Activated naive CD4-positive, alpha-beta T cell treated with anti-CD3 and anti-CD28 coated beads for 36 hours (primary cell): ENCODE results near the gene CFAP299. TPM values are rescaled to one million over a fixed set of nuclear protein-coding genes. Genes with fewer than 3 reads are reported as not detected.

ENCODE experiments used
- CTCF ChIA-PET: fragments of 350-600 bp; sonication (Branson Sonifier 250); formaldehyde crosslinking; loops from one replicate; lab custom pipeline; 2021; ENCODE audit warnings: antibody characterized with exemption; lab: Charles Lee
- DNase-seq: peaks from one replicate; pipeline ENCODE4 v3.0.0-alpha.2; 2020
- H3K27ac Mint-ChIP-seq: one replicate; pipeline ENCODE4 v1.8.0; 2021; ENCODE audit warnings: mild to moderate bottlenecking, mixed read lengths
- H3K27me3 Mint-ChIP-seq: one replicate; pipeline ENCODE4 v1.8.0; 2021; ENCODE audit warnings: low read depth, mixed read lengths
- H3K36me3 Mint-ChIP-seq: one replicate; pipeline ENCODE4 v1.8.0; 2021; ENCODE audit warnings: low read depth, mixed read lengths
- H3K4me1 Mint-ChIP-seq: one replicate; pipeline ENCODE4 v1.8.0; 2021; ENCODE audit warnings: low read depth, mixed read lengths
- H3K4me3 Mint-ChIP-seq: one replicate; pipeline ENCODE4 v1.8.0; 2021; ENCODE audit warnings: mild to moderate bottlenecking, moderate library complexity, mixed read lengths
- H3K9me3 Mint-ChIP-seq: one replicate; pipeline ENCODE4 v1.8.0; 2021; ENCODE audit warnings: mixed read lengths
- intact Hi-C: fragments of 100-400 bp; cut with micrococcal nuclease; formaldehyde crosslinking; loops from one replicate; pipeline ENCODE4 v1.15.1; 2023
- total RNA-seq, 2 experiments: library from RNA; stranded (reverse); gene quantifications; one replicate each; pipeline ENCODE4 v1.2.3, GENCODE V29; 2021

The CFAP299 gene
- total RNA-seq, 2 experiments from 2014 or later = not detected

GRCh38 chr4:80839792-80840191, 504.3 kb downstream of the CFAP299 start:
- H3K27ac Mint-ChIP-seq = no peak overlapping the region
- no peaks in the 10 kb centered on the region for H3K36me3 Mint-ChIP-seq
- H3K27me3 Mint-ChIP-seq = no peaks in the 10 kb centered on the region
- H3K4me1 Mint-ChIP-seq = peaks cover 15% of the 10 kb centered on the region
- intact Hi-C loops = no loop called here
- H3K4me3 Mint-ChIP-seq = no peak overlapping the region
- H3K9me3 Mint-ChIP-seq = peaks cover 9% of the 10 kb centered on the region
- CTCF ChIA-PET = no interaction called here
- DNase-seq = no peak

- intact Hi-C loops = no loop called here
- H3K36me3 Mint-ChIP-seq = peaks cover 1% of the 10 kb centered on the region
- H3K4me1 Mint-ChIP-seq = peaks cover 15% of the 10 kb centered on the region
- H3K4me3 Mint-ChIP-seq = no peak overlapping the region
- no peak overlapping the region for H3K27ac Mint-ChIP-seq
- H3K9me3 Mint-ChIP-seq = peaks cover 11% of the 10 kb centered on the region
- no peaks in the 10 kb centered on the region for H3K27me3 Mint-ChIP-seq
- CTCF ChIA-PET = no interaction called here
- DNase-seq = no peak
These were observed 504.9 kb downstream of the CFAP299 start for GRCh38 chr4:80840396-80840795.

GRCh38 chr4:80841587-80842281, 506.2 kb downstream of the CFAP299 start:
- Mint-ChIP-seq H3K4me3 (no peak overlapping the region), H3K27me3 (no peaks in the 10 kb centered on the region), H3K9me3 (peaks cover 12% of the 10 kb centered on the region), H3K36me3 (peaks cover 1% of the 10 kb centered on the region), H3K27ac (no peak overlapping the region), H3K4me1 (peaks cover 15% of the 10 kb centered on the region)
- CTCF ChIA-PET = no interaction called here
- DNase-seq = no peak
- intact Hi-C loops = no loop called here

GRCh38 chr4:80846210-80846609, 510.7 kb downstream of the CFAP299 start:
- intact Hi-C loops = no loop called here
- CTCF ChIA-PET = no interaction called here
- no peaks in the 10 kb centered on the region for H3K27me3 Mint-ChIP-seq
- peaks cover 5% of the 10 kb centered on the region for H3K4me1 Mint-ChIP-seq
- H3K27ac Mint-ChIP-seq = no peak overlapping the region
- peaks cover 1% of the 10 kb centered on the region for H3K36me3 Mint-ChIP-seq
- H3K4me3 Mint-ChIP-seq = no peak overlapping the region
- H3K9me3 Mint-ChIP-seq = peaks cover 6% of the 10 kb centered on the region
- DNase-seq = no peak

- CTCF ChIA-PET = no interaction called here
- Mint-ChIP-seq H3K9me3 (peaks cover 5% of the 10 kb centered on the region), H3K27ac (no peak overlapping the region), H3K4me3 (no peak overlapping the region), H3K36me3 (peaks cover 1% of the 10 kb centered on the region), H3K27me3 (no peaks in the 10 kb centered on the region), H3K4me1 (no peaks in the 10 kb centered on the region)
- DNase-seq = no peak
- intact Hi-C loops = no loop called here
These were observed 516.5 kb downstream of the CFAP299 start for GRCh38 chr4:80852061-80852460.

GRCh38 chr4:80873571-80873970, 538.0 kb downstream of the CFAP299 start:
- intact Hi-C loops = no loop called here

GRCh38 chr4:80874979-80875378, 539.4 kb downstream of the CFAP299 start:
- H3K9me3 Mint-ChIP-seq = no peaks in the 10 kb centered on the region

More at GRCh38 chr4:80873571-80873970, 538.0 kb downstream of the CFAP299 start:
- Mint-ChIP-seq H3K27me3 (no peaks in the 10 kb centered on the region), H3K36me3 (no peaks in the 10 kb centered on the region), H3K27ac (no peak overlapping the region), H3K9me3 (no peaks in the 10 kb centered on the region), H3K4me3 (no peak overlapping the region), H3K4me1 (no peaks in the 10 kb centered on the region)
- CTCF ChIA-PET = no interaction called here
- no peak for DNase-seq

GRCh38 chr4:80875642-80876041, 540.1 kb downstream of the CFAP299 start:
- CTCF ChIA-PET = no interaction called here
- intact Hi-C loops = no loop called here
- H3K27me3 Mint-ChIP-seq = no peaks in the 10 kb centered on the region

More at GRCh38 chr4:80874979-80875378, 539.4 kb downstream of the CFAP299 start:
- H3K4me3 Mint-ChIP-seq = no peak overlapping the region
- no peak overlapping the region for H3K27ac Mint-ChIP-seq
- H3K27me3 Mint-ChIP-seq = no peaks in the 10 kb centered on the region
- H3K4me1 Mint-ChIP-seq = no peaks in the 10 kb centered on the region
- CTCF ChIA-PET = no interaction called here
- no peaks in the 10 kb centered on the region for H3K36me3 Mint-ChIP-seq
- no peak for DNase-seq
- intact Hi-C loops = no loop called here

GRCh38 chr4:80876810-80877209, 541.3 kb downstream of the CFAP299 start:
- Mint-ChIP-seq H3K4me3 (no peak overlapping the region), H3K9me3 (no peaks in the 10 kb centered on the region), H3K27me3 (no peaks in the 10 kb centered on the region), H3K36me3 (no peaks in the 10 kb centered on the region), H3K4me1 (no peaks in the 10 kb centered on the region), H3K27ac (no peak overlapping the region)
- DNase-seq = no peak
- intact Hi-C loops = no loop called here
- CTCF ChIA-PET = no interaction called here

More at GRCh38 chr4:80875642-80876041, 540.1 kb downstream of the CFAP299 start:
- Mint-ChIP-seq H3K4me3 (no peak overlapping the region), H3K36me3 (no peaks in the 10 kb centered on the region), H3K9me3 (no peaks in the 10 kb centered on the region), H3K4me1 (no peaks in the 10 kb centered on the region), H3K27ac (no peak overlapping the region)
- no peak for DNase-seq

GRCh38 chr4:80878218-80878617, 542.7 kb downstream of the CFAP299 start:
- H3K36me3 Mint-ChIP-seq = no peaks in the 10 kb centered on the region
- H3K9me3 Mint-ChIP-seq = no peaks in the 10 kb centered on the region
- no peaks in the 10 kb centered on the region for H3K4me1 Mint-ChIP-seq
- no peak overlapping the region for H3K4me3 Mint-ChIP-seq
- intact Hi-C loops = no loop called here
- H3K27ac Mint-ChIP-seq = no peak overlapping the region
- H3K27me3 Mint-ChIP-seq = no peaks in the 10 kb centered on the region
- CTCF ChIA-PET = no interaction called here
- DNase-seq = no peak

- intact Hi-C loops = no loop called here
- Mint-ChIP-seq H3K9me3 (peaks cover 3% of the 10 kb centered on the region), H3K4me1 (no peaks in the 10 kb centered on the region), H3K27ac (no peak overlapping the region), H3K4me3 (no peak overlapping the region), H3K27me3 (no peaks in the 10 kb centered on the region), H3K36me3 (no peaks in the 10 kb centered on the region)
- CTCF ChIA-PET = interaction anchor here (0.6 kb wide), 1 partner anchor 528 kb away, joined by 3 read pairs; no protein-coding TSS in a partner anchor
- no peak for DNase-seq
These were observed 562.2 kb downstream of the CFAP299 start for GRCh38 chr4:80897537-80898303.

- Mint-ChIP-seq H3K27ac (no peak overlapping the region), H3K9me3 (peaks cover 5% of the 10 kb centered on the region), H3K27me3 (no peaks in the 10 kb centered on the region), H3K4me3 (no peak overlapping the region), H3K4me1 (no peaks in the 10 kb centered on the region), H3K36me3 (no peaks in the 10 kb centered on the region)
- CTCF ChIA-PET = no interaction called here
- no peak for DNase-seq
- intact Hi-C loops = no loop called here
These were observed 565.4 kb downstream of the CFAP299 start for GRCh38 chr4:80900908-80901307.

- CTCF ChIA-PET = no interaction called here
- no peaks in the 10 kb centered on the region for H3K27me3 Mint-ChIP-seq
- intact Hi-C loops = no loop called here
These were observed 567.5 kb downstream of the CFAP299 start for GRCh38 chr4:80903020-80903419.

More at GRCh38 chr4:80903020-80903419, 567.5 kb downstream of the CFAP299 start:
- Mint-ChIP-seq H3K4me3 (no peak overlapping the region), H3K27ac (no peak overlapping the region), H3K9me3 (peaks cover 19% of the 10 kb centered on the region), H3K36me3 (peaks cover 2% of the 10 kb centered on the region), H3K4me1 (no peaks in the 10 kb centered on the region)
- DNase-seq = no peak
